GM19455 (cell line): ENCODE data around the gene EID3.

Source experiments
- ATAC-seq: cut with Tn5 transposase; IDR thresholded peaks from one replicate; pipeline ENCODE4 v1.9.1; 2021; ENCODE audit not compliant: unreplicated experiment

Gene EID3

GRCh38 chr12:104333692-104334255 is 30.2 kb downstream of the EID3 start:
- ATAC-seq: no peak

- ATAC-seq: no peak
Observed at GRCh38 chr12:104334581-104334980, 31.0 kb downstream of the EID3 start.

GRCh38 chr12:104336115-104336514 is 32.6 kb downstream of the EID3 start:
- no peak for ATAC-seq

- ATAC-seq: no peak
Observed at GRCh38 chr12:104337030-104337558, 33.6 kb downstream of the EID3 start.

GRCh38 chr12:104339663-104340062 is 36.1 kb downstream of the EID3 start:
- ATAC-seq: no peak

GRCh38 chr12:104340177-104340576 is 36.6 kb downstream of the EID3 start:
- no peak for ATAC-seq

DNA sequence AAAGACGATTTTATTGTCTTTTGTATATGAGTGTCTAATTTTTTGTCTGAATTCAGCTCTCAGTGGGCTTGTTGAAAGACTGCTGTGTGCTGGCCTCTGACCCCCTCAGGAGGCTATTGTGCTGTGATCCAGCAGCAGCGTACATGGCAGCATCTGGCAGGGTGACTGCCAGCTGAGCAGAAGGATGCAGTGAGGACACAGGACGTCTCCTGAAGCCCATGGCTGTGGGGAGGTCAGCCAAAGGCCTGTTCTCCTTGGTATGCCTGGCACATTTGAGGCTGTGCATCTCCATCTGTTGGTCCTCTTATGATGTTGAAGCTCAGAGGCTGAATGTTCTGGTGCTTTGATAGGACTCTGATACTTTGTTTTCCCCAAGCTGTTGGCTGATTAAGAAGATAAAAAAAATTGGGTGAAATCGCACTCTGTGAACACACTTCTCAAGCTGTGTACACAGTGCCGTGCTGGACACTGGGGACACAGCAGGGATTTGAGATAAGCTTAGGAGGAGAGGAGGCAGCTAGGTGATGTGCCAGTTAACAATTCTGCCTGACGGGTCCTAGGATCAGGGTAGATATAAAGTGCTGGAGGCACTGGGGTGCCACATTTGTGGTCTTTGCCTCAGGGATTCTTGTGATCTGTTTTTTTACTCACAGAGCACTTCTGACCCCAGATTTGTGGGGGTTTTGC is 37.5 kb downstream of the EID3 start:
- ATAC-seq: no peak

- ATAC-seq: no peak
Observed at GRCh38 chr12:104342147-104342546, 38.6 kb downstream of the EID3 start.

- no peak for ATAC-seq
Observed at GRCh38 chr12:104342635-104343249, 39.2 kb downstream of the EID3 start.

DNA sequence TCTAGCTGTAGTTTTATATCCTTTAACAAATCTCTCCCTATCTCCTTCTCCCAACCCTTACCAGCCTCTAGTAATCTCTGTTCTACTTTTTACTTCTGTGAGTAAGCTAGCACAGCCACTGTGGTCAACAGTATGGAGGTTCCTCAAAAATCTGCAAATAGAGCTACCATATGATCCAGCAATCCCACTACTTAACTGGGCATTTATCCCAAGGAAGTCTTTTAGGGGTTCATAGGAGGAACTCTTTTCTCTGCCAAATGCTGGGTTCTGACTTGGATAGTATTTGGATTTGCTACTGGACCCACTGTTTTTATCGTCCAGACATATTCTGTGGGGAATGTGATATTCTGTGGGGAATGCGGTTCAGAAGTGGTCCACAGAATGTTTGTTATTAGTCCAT is 41.1 kb downstream of the EID3 start:
- no peak for ATAC-seq

GRCh38 chr12:104345234-104346066 is 41.9 kb downstream of the EID3 start:
- ATAC-seq: no peak

GRCh38 chr12:104347374-104348075 is 44.0 kb downstream of the EID3 start:
- ATAC-seq: no peak

DNA sequence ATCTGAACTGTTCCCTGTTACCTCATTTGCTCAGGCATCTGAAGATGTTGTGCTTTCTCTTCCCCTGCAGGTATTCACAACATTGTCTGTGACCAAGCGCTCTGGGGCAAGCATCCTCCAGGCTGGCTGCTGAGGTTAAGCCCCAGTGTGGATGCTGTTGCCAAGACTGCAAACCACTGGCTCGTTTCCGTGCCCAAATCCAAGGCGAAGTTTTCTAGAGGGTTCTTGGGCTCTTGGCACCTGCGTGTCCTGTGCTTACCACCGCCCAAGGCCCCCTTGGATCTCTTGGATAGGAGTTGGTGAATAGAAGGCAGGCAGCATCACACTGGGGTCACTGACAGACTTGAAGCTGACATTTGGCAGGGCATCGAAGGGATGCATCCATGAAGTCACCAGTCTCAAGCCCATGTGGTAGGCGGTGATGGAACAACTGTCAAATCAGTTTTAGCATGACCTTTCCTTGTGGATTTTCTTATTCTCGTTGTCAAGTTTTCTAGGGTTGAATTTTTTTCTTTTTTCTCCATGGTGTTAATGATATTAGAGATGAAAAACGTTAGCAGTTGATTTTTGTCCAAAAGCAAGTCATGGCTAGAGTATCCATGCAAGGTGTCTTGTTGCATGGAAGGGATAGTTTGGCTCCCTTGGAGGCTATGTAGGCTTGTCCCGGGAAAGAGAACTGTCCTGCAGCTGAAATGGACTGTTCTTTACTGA is 44.9 kb downstream of the EID3 start:
- ATAC-seq: no peak

GRCh38 chr12:104348994-104349494 is 45.5 kb downstream of the EID3 start:
- ATAC-seq: no peak

- no peak for ATAC-seq
Observed at GRCh38 chr12:104350211-104351056, 46.9 kb downstream of the EID3 start.

DNA sequence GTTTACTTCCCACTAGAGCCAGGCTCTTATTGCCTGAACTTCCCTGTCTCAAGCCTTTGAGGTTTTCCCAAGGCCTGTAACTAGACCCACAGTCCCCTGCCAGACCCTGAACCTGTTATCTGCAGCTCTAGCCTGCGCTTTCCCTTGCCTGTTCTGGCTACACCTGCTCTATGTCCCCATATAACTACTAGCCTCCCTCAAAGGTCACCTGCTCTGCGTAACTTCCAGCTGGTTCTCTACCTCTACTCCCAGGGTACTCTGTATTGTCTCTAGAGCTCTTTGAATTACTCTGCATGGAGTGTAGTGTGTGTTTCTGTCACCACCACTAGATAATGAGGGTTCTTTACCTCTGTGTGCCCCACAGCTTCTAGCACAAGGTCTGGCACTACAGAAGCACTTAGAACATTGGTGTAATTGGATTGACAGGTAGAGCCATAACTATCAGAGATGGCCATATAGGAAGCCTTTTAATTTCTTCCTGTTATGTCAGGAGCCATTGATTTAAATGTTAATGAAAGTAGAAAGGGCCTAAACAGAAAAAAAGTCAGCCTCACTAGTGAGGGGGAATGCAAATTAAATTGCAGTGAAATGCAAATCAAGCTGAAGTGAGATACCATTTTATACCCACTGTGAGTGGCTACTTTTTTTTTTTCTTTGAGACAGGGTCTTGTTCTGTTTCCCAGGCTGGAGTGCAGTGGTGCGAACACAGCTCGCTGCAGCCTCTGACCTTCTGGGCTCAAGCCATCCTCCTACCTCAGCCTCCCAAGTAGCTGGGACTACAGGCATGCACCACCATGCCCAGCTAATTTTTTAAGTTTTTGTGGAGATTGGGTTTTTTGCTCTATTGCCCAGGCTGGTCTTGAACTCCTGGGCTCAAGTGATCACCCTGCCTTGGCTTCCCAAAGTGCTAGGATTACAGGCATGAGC is 47.8 kb downstream of the EID3 start:
- ATAC-seq: no peak

- ATAC-seq: no peak
Observed at GRCh38 chr12:104352106-104352713, 48.7 kb downstream of the EID3 start.
